ENCODE data around the gene HTR1D.

The HTR1D gene

GRCh38 chr1:23150125-23150524 is 67.2 kb downstream of the HTR1D start:
- no peak for DNase-seq (ENCODE audit: low read depth)

GRCh38 chr1:23149114-23149513 is 68.2 kb downstream of the HTR1D start:
- DNase-seq (ENCODE audit: low read depth), result no peak

GRCh38 chr1:23148084-23148483 is 69.2 kb downstream of the HTR1D start:
- DNase-seq (ENCODE audit: low read depth), result no peak

Data from non-pigmented ciliary epithelial cell (primary cell).